Upper lobe of right lung (tissue), 1 donor: ENCODE data around the gene ANKDD1B. TPM values are rescaled to one million over a fixed set of nuclear protein-coding genes. Genes with fewer than 3 reads are reported as not detected.
A peak's percentile ranks its signal among the peaks of the same experiment; 100 is the strongest.
"Not testable (repeated sequence)": the region's sequence is repeated elsewhere in the genome, so short reads cannot be mapped to it uniquely, and the experiment has no call there.

Experiments
- ATAC-seq: fragments of 200-7000 bp; cut with Tn5 transposase; one replicate; pipeline ENCODE4 v1.9.1; 2020; ENCODE audit warnings: mild to moderate bottlenecking, moderate library complexity
- DNase-seq: peaks from one replicate; pipeline ENCODE4 v3.0.0-alpha.2; 2020
- H3K27ac ChIP-seq: fragments of 200-600 bp; one replicate; pipeline ENCODE4 v1.8.0; 2022
- H3K27me3 ChIP-seq: fragments of 200-600 bp; one replicate; pipeline ENCODE4 v1.8.0; 2022; ENCODE audit warnings: mild to moderate bottlenecking
- H3K36me3 ChIP-seq: fragments of 200-600 bp; one replicate; pipeline ENCODE4 v1.8.0; 2022
- H3K4me1 ChIP-seq: fragments of 200-600 bp; one replicate; pipeline ENCODE4 v1.8.0; 2022
- H3K4me3 ChIP-seq: fragments of 200-600 bp; one replicate; pipeline ENCODE4 v1.8.0; 2022; ENCODE audit warnings: mild to moderate bottlenecking
- H3K9me3 ChIP-seq: fragments of 200-600 bp; one replicate; pipeline ENCODE4 v1.8.0; 2022
- CTCF ChIP-seq: fragments of 200-600 bp; IDR thresholded peaks from one replicate; pipeline ENCODE4 v1.8.0; 2022; ENCODE audit warnings: antibody characterized with exemption
- intact Hi-C: fragments of 100-400 bp; cut with DNase I; formaldehyde crosslinking; loops from one replicate; pipeline ENCODE4 v1.11.0; 2022
- long read RNA-seq: library from polyadenylated mRNA; unstranded; transcript quantifications from one replicate; pipeline ENCODE4 v2.0.0, GENCODE V29; 2021
- total RNA-seq: library from RNA; stranded (reverse); fragmentation: NEBNext Ultra II Directional; extraction: Animal tissue kit (Norgen Biotek cat#: 25700); gene quantifications from one replicate; pipeline ENCODE4 v1.2.1, GENCODE V29; 2021
- donor health status: DM: no; HTN: yes; CAD: no; lungs with severe emphysema.

ANKDD1B gene
- 3.7 TPM for total RNA-seq
- long read RNA-seq, partial matches to known transcripts = 0 of 3 reads
- long read RNA-seq, other reads (novel, unspliced or antisense) = 3 of 3 reads

- peak within 1 kb of the TSS; percentile 68 for H3K27ac ChIP-seq
- peak within 1 kb of the TSS; percentile 55 for H3K4me3 ChIP-seq
- H3K9me3 ChIP-seq = no peaks in the 10 kb centered on the region
- no peak for TF ChIP-seq CTCF
- DNase-seq (peak; percentile 74), ATAC-seq (peak; percentile 77)
- no peaks in the 10 kb centered on the region for H3K36me3 ChIP-seq
- intact Hi-C loops = no loop called here
- no peaks in the 10 kb centered on the region for H3K27me3 ChIP-seq
- peaks cover 6% of the 10 kb centered on the region for H3K4me1 ChIP-seq
These were observed at the start of gene ANKDD1B for GRCh38 chr5:75611311-75612225. Gene ANKDD1B, plus strand, starts transcription at chr5:75611453. Its CDS starts 182 bp downstream, at chr5:75611635.

- H3K9me3 ChIP-seq, DNase-seq, H3K36me3 ChIP-seq, H3K4me3 ChIP-seq, H3K27me3 ChIP-seq: not testable (repeated sequence)
- ATAC-seq = peak; percentile 51
- peak overlapping the region; percentile 53 for H3K27ac ChIP-seq
- intact Hi-C loops = loop anchor here (10.0 kb wide), 1 partner anchor 51 kb away; the partner anchor contains the start of genes CERT1 and POLK
- peaks cover 25% of the 10 kb centered on the region for H3K4me1 ChIP-seq
These were observed 45.1 kb upstream of the ANKDD1B start for GRCh38 chr5:75565991-75566709.

GRCh38 chr5:75566710-75567309 lies 44.4 kb upstream of the ANKDD1B start:
- peaks cover 32% of the 10 kb centered on the region for H3K4me1 ChIP-seq
- peak overlapping the region; percentile 53 for H3K27ac ChIP-seq
- ATAC-seq (peak; percentile 91), DNase-seq (no peak)
- no peaks in the 10 kb centered on the region for H3K36me3 ChIP-seq
- intact Hi-C loops = loop anchor here (10.0 kb wide), 1 partner anchor 52 kb away; the partner anchor contains the start of genes CERT1 and POLK
- no peak for TF ChIP-seq CTCF
- H3K9me3 ChIP-seq = no peaks in the 10 kb centered on the region
- H3K27me3 ChIP-seq = no peaks in the 10 kb centered on the region
- H3K4me3 ChIP-seq = no peak overlapping the region

- Histone ChIP-seq H3K4me1 (peaks cover 33% of the 10 kb centered on the region), H3K36me3 (no peaks in the 10 kb centered on the region), H3K9me3 (no peaks in the 10 kb centered on the region), H3K27ac (peak overlapping the region; percentile 9), H3K4me3 (no peak overlapping the region), H3K27me3 (no peaks in the 10 kb centered on the region)
- TF ChIP-seq CTCF = no peak
- ATAC-seq = peak; percentile 82
- intact Hi-C loops = loop anchor here (10.0 kb wide), 1 partner anchor 53 kb away; the partner anchor contains the start of genes CERT1 and POLK
- no peak for DNase-seq
These were observed 43.5 kb upstream of the ANKDD1B start for GRCh38 chr5:75567710-75568109.

GRCh38 chr5:75568202-75568601 lies 43.1 kb upstream of the ANKDD1B start:
- H3K27ac ChIP-seq = no peak overlapping the region

More at GRCh38 chr5:75568202-75568601, 43.1 kb upstream of the ANKDD1B start:
- H3K4me3 ChIP-seq = no peak overlapping the region
- peaks cover 33% of the 10 kb centered on the region for H3K4me1 ChIP-seq
- H3K36me3 ChIP-seq = no peaks in the 10 kb centered on the region
- TF ChIP-seq CTCF = no peak
- DNase-seq (no peak), ATAC-seq (no peak)
- H3K9me3 ChIP-seq = no peaks in the 10 kb centered on the region
- H3K27me3 ChIP-seq = no peaks in the 10 kb centered on the region
- intact Hi-C loops = loop anchor here (10.0 kb wide), 1 partner anchor 53 kb away; the partner anchor contains the start of genes CERT1 and POLK
